Activated B cell treated with CpG ODN at 0.5 μM for 24 hours (primary cell): ENCODE measurements around the gene SHISAL2A. TPM values are rescaled to one million over a fixed set of nuclear protein-coding genes. Genes with fewer than 3 reads are reported as not detected.
A peak's percentile ranks its signal among the peaks of the same experiment; 100 is the strongest.

Experiments
- ATAC-seq: fragments of 200-7000 bp; cut with Tn5 transposase; one replicate; pipeline ENCODE4 v1.10.0; 2021; ENCODE audit warnings: low read depth, mild to moderate bottlenecking, moderate library complexity
- CTCF ChIA-PET: fragments of 350-600 bp; sonication (Branson Sonifier 250); formaldehyde crosslinking; loops from one replicate; lab custom pipeline; 2021; ENCODE audit warnings: antibody characterized with exemption; lab: Charles Lee
- POLR2A ChIA-PET: fragments of 350-600 bp; sonication (Branson Sonifier 250); formaldehyde crosslinking; loops from one replicate; lab custom pipeline; 2021; ENCODE audit warnings: antibody characterized with exemption; lab: Charles Lee
- DNase-seq: peaks from one replicate; pipeline ENCODE4 v3.0.0; 2022
- H3K27ac Mint-ChIP-seq: one replicate; pipeline ENCODE4 v1.8.0; 2020; ENCODE audit warnings: mixed read lengths
- H3K27me3 Mint-ChIP-seq: one replicate; pipeline ENCODE4 v1.8.0; 2021; ENCODE audit warnings: mixed read lengths
- H3K36me3 Mint-ChIP-seq: one replicate; pipeline ENCODE4 v1.8.0; 2021; ENCODE audit warnings: low read depth, mixed read lengths
- H3K4me1 Mint-ChIP-seq: one replicate; pipeline ENCODE4 v1.8.0; 2021; ENCODE audit warnings: mixed read lengths
- H3K4me3 Mint-ChIP-seq: one replicate; pipeline ENCODE4 v1.8.0; 2020; ENCODE audit warnings: mild to moderate bottlenecking, mixed read lengths
- H3K9me3 Mint-ChIP-seq: one replicate; pipeline ENCODE4 v1.8.0; 2020; ENCODE audit warnings: mixed read lengths
- intact Hi-C: fragments of 100-400 bp; cut with micrococcal nuclease; formaldehyde crosslinking; loops from one replicate; pipeline ENCODE4 v1.15.1; 2024
- total RNA-seq: library from RNA; stranded (reverse); gene quantifications from 2 replicates; pipeline ENCODE4 v1.2.3, GENCODE V29; 2022
- TF ChIP-seq, protein P1 (sequence below): fragments of 200-600 bp; IDR thresholded peaks from one replicate; pipeline ENCODE4 v1.8.0; 2022; ENCODE audit warnings: antibody characterized with exemption, mild to moderate bottlenecking

The SHISAL2A gene
- total RNA-seq, 1 donor from 2014 or later = 44.2 TPM

DNA sequence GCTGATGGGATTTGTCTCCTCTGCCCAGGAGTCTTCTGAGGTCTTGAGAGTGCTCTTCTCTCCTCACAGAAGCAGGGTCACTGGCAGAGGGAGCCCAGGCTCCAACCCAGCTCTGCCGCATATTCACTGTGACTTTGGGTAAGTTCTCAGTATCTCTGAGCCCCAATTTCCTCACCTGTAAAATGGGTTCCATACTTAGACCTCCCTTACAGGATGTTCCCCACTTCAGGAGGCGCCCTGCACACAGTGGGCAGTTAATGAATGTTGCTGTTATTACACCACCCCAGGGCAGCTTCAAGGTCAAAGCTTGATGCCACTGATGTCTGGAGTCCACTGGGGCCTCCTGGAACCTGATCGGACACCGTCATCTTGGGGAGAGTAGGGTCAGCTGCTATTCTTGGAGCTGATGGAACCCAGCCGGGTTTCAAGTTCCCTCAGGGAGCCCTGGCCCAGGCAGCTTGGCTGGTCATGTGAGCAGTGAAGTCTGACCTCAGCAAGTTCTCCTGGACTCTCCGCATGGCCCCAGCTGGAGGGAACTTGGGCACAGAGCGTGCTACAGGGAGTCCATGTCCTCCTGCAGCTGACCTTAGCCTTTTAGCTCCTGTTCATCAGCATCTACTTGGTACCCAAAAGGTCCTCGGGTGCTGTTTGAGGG is 43.4 kb downstream of the SHISAL2A start:
- ChIA-PET CTCF (no interaction called here), POLR2A (no interaction called here)
- DNase-seq (no peak), ATAC-seq (no peak)
- Mint-ChIP-seq H3K27me3 (no peaks in the 10 kb centered on the region), H3K9me3 (no peaks in the 10 kb centered on the region), H3K27ac (no peak overlapping the region), H3K36me3 (peaks cover 39% of the 10 kb centered on the region), H3K4me1 (peaks cover 25% of the 10 kb centered on the region), H3K4me3 (no peak overlapping the region)
- TF ChIP-seq, protein P1, sequence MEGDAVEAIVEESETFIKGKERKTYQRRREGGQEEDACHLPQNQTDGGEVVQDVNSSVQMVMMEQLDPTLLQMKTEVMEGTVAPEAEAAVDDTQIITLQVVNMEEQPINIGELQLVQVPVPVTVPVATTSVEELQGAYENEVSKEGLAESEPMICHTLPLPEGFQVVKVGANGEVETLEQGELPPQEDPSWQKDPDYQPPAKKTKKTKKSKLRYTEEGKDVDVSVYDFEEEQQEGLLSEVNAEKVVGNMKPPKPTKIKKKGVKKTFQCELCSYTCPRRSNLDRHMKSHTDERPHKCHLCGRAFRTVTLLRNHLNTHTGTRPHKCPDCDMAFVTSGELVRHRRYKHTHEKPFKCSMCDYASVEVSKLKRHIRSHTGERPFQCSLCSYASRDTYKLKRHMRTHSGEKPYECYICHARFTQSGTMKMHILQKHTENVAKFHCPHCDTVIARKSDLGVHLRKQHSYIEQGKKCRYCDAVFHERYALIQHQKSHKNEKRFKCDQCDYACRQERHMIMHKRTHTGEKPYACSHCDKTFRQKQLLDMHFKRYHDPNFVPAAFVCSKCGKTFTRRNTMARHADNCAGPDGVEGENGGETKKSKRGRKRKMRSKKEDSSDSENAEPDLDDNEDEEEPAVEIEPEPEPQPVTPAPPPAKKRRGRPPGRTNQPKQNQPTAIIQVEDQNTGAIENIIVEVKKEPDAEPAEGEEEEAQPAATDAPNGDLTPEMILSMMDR = no peak
- intact Hi-C loops = no loop called here

DNA sequence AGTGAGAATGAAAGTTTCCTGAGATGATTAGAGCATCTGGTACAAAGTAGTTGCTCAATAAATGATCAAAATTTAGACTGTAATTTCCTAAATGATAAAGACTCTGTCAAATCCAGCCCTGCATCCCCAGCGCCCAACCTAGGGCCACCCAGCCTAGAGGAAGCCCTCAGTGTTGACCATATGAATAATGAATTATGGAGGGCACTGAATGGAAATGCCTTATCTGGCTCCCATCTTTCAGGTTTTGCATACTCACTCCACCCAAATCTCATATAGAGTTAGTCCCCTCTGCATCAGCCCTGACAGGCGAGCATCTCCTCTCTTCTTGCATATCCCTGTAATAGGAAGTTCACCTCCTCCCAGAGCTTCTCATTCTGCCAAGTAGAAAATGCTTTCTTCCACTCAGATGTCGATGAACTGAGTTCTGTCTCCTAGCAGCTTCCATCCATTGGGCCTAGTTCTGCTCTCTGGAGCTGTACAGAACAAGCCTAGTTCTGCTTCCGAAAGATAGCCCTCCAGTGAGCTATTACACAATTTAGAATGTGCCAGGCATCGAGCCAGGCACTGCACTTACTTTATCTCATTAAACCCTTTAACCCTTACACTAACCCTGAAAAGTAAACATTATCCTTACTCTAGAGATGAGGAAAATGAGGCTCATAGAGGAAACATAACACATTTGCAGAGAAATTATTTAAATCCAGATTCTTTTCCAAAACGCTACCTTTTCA is 44.3 kb downstream of the SHISAL2A start:
- H3K9me3 Mint-ChIP-seq = no peaks in the 10 kb centered on the region
- CTCF ChIA-PET = no interaction called here
- TF ChIP-seq, protein P1 = no peak
- H3K4me1 Mint-ChIP-seq = peaks cover 25% of the 10 kb centered on the region
- no peak overlapping the region for H3K27ac Mint-ChIP-seq
- H3K27me3 Mint-ChIP-seq = no peaks in the 10 kb centered on the region
- POLR2A ChIA-PET = interaction anchor here (1.0 to 3.3 kb wide), 2 partner anchors 40 to 45 kb away, joined by 4 to 20 read pairs; no protein-coding TSS in a partner anchor
- no peak for DNase-seq
- peaks cover 38% of the 10 kb centered on the region for H3K36me3 Mint-ChIP-seq
- intact Hi-C loops = no loop called here
- no peak overlapping the region for H3K4me3 Mint-ChIP-seq
- no peak for ATAC-seq

- ATAC-seq = peak; percentile 82
- Mint-ChIP-seq H3K36me3 (peaks cover 34% of the 10 kb centered on the region), H3K9me3 (no peaks in the 10 kb centered on the region), H3K27me3 (no peaks in the 10 kb centered on the region), H3K4me1 (peaks cover 27% of the 10 kb centered on the region), H3K4me3 (peak overlapping the region; percentile 22), H3K27ac (peak overlapping the region; percentile 88)
- CTCF ChIA-PET = interaction anchor here (2.0 kb wide), 1 partner anchor 11 kb away, joined by 6 read pairs; no protein-coding TSS in a partner anchor
- TF ChIP-seq, protein P1 = no peak
- POLR2A ChIA-PET = interaction anchor here (0.6 to 3.3 kb wide), 7 partner anchors 21 to 149 kb away, joined by 3 to 20 read pairs (median 3); partner anchors contain the start of gene SHISAL2A
- no peak for DNase-seq
- intact Hi-C loops = loop anchor here (1.0 kb wide), 2 partner anchors 42 to 147 kb away; no protein-coding TSS in a partner anchor
Observed at GRCh38 chr1:52679048-52679447, 46.1 kb downstream of the SHISAL2A start.

GRCh38 chr1:52679498-52679897 is 46.5 kb downstream of the SHISAL2A start:
- ChIA-PET CTCF (interaction anchor here (2.0 kb wide), 1 partner anchor 12 kb away, joined by 6 read pairs; no protein-coding TSS in a partner anchor), POLR2A (interaction anchor here (0.6 to 3.3 kb wide), 6 partner anchors 21 to 150 kb away, joined by 3 to 20 read pairs (median 8); partner anchors contain the start of gene SHISAL2A)
- H3K4me3 Mint-ChIP-seq = peak overlapping the region; percentile 22
- peak overlapping the region; percentile 88 for H3K27ac Mint-ChIP-seq
- DNase-seq = no peak
- intact Hi-C loops = loop anchor here (1.0 kb wide), 2 partner anchors 42 to 147 kb away; no protein-coding TSS in a partner anchor
- peak; percentile 18 for ATAC-seq
- peaks cover 28% of the 10 kb centered on the region for H3K4me1 Mint-ChIP-seq
- TF ChIP-seq, protein P1 = no peak
- H3K36me3 Mint-ChIP-seq = peaks cover 33% of the 10 kb centered on the region
- no peaks in the 10 kb centered on the region for H3K9me3 Mint-ChIP-seq
- no peaks in the 10 kb centered on the region for H3K27me3 Mint-ChIP-seq
